Osteocyte (in vitro differentiated cells): Measurements from ENCODE around the gene OXNAD1. TPM values are rescaled to one million over a fixed set of nuclear protein-coding genes. Genes with fewer than 3 reads are reported as not detected.

ENCODE experiments used
- DNase-seq: peaks from one replicate; pipeline ENCODE4 v3.0.0; 2021; ENCODE audit warnings: mixed read lengths; ENCODE audit not compliant: unreplicated experiment; ENCODE audit errors: extremely low spot score
- H3K27ac Mint-ChIP-seq: one replicate; pipeline ENCODE4 v1.8.0; 2021; ENCODE audit warnings: mild to moderate bottlenecking, mixed read lengths; ENCODE audit not compliant: unreplicated experiment
- H3K27me3 Mint-ChIP-seq: one replicate; pipeline ENCODE4 v1.8.0; 2021; ENCODE audit warnings: mixed read lengths; ENCODE audit not compliant: unreplicated experiment
- H3K36me3 Mint-ChIP-seq: one replicate; pipeline ENCODE4 v1.8.0; 2021; ENCODE audit warnings: mixed read lengths; ENCODE audit not compliant: unreplicated experiment
- H3K4me1 Mint-ChIP-seq: one replicate; pipeline ENCODE4 v1.8.0; 2021; ENCODE audit warnings: mixed read lengths; ENCODE audit not compliant: unreplicated experiment
- H3K4me3 Mint-ChIP-seq: one replicate; pipeline ENCODE4 v1.8.0; 2021; ENCODE audit warnings: mild to moderate bottlenecking, moderate library complexity, mixed read lengths; ENCODE audit not compliant: unreplicated experiment
- H3K9me3 Mint-ChIP-seq: one replicate; pipeline ENCODE4 v1.8.0; 2021; ENCODE audit warnings: mixed read lengths; ENCODE audit not compliant: unreplicated experiment
- total RNA-seq: library from RNA; stranded (reverse); gene quantifications from 2 replicates; pipeline ENCODE4 v1.2.1, GENCODE V29; 2021
- TF ChIP-seq, protein P1 (sequence below): fragments of 200-600 bp; sonication (generic); IDR thresholded peaks from 2 replicates; pipeline ENCODE4 v1.5.0; 2021; ENCODE audit warnings: antibody characterized with exemption, mild to moderate bottlenecking, moderate library complexity

The OXNAD1 gene
- total RNA-seq, 1 donor from 2014 or later = 10.8 TPM

DNA sequence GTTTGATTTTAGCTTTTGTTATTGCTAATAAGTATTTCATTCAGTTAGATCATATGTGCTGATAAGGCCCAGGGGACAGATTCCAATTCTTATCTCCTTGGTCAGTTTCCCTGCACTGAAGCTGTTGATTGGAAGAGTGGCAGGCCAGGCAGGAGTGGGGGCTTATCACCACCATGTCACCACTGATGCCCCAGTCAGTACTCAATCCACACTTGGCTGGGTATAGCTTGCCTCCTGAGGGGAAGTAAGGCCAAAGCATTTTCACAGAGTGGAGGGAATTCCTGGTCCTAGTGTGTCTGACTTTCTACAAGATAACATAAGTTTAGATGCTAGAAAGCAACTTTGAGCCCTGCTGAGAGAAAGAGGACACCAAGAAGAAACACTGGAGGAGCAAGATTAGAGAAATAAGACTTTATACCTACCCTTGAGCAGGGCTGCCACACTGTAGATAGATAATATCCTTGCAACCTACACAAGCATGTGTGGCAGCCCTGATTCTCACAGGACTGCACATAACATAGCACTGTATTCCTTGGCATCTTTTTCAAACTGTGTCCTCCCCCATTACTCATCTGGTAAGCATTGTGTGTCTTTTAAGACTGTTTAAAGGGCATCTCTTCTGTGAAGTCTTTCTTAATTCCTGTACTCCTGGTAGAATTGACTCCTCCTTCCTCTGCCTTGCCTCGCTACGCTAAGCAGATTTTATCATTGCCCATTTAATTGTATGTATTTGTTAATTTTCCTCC, 24.3 kb downstream of the OXNAD1 start:
- TF ChIP-seq, protein P1, sequence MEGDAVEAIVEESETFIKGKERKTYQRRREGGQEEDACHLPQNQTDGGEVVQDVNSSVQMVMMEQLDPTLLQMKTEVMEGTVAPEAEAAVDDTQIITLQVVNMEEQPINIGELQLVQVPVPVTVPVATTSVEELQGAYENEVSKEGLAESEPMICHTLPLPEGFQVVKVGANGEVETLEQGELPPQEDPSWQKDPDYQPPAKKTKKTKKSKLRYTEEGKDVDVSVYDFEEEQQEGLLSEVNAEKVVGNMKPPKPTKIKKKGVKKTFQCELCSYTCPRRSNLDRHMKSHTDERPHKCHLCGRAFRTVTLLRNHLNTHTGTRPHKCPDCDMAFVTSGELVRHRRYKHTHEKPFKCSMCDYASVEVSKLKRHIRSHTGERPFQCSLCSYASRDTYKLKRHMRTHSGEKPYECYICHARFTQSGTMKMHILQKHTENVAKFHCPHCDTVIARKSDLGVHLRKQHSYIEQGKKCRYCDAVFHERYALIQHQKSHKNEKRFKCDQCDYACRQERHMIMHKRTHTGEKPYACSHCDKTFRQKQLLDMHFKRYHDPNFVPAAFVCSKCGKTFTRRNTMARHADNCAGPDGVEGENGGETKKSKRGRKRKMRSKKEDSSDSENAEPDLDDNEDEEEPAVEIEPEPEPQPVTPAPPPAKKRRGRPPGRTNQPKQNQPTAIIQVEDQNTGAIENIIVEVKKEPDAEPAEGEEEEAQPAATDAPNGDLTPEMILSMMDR = no peak
- DNase-seq = no peak
- Mint-ChIP-seq H3K9me3 (peaks cover 13% of the 10 kb centered on the region), H3K36me3 (peaks cover 22% of the 10 kb centered on the region), H3K27ac (peak overlapping the region; percentile 12), H3K27me3 (no peaks in the 10 kb centered on the region), H3K4me3 (no peak overlapping the region), H3K4me1 (peaks cover 21% of the 10 kb centered on the region)

GRCh38 chr3:16290007-16290826, 25.2 kb downstream of the OXNAD1 start:
- DNase-seq = no peak
- H3K9me3 Mint-ChIP-seq = peaks cover 13% of the 10 kb centered on the region
- H3K27me3 Mint-ChIP-seq = no peaks in the 10 kb centered on the region
- peaks cover 21% of the 10 kb centered on the region for H3K4me1 Mint-ChIP-seq
- H3K36me3 Mint-ChIP-seq = peaks cover 23% of the 10 kb centered on the region
- TF ChIP-seq, protein P1 = peak; percentile 92
- H3K4me3 Mint-ChIP-seq = no peak overlapping the region
- H3K27ac Mint-ChIP-seq = peak overlapping the region; percentile 65

GRCh38 chr3:16290827-16291196, 25.8 kb downstream of the OXNAD1 start:
- H3K9me3 Mint-ChIP-seq = peaks cover 13% of the 10 kb centered on the region
- no peaks in the 10 kb centered on the region for H3K27me3 Mint-ChIP-seq
- peak overlapping the region; percentile 65 for H3K27ac Mint-ChIP-seq
- no peak for DNase-seq
- TF ChIP-seq, protein P1 = no peak
- H3K4me3 Mint-ChIP-seq = no peak overlapping the region
- H3K36me3 Mint-ChIP-seq = peaks cover 26% of the 10 kb centered on the region
- peaks cover 21% of the 10 kb centered on the region for H3K4me1 Mint-ChIP-seq

DNA sequence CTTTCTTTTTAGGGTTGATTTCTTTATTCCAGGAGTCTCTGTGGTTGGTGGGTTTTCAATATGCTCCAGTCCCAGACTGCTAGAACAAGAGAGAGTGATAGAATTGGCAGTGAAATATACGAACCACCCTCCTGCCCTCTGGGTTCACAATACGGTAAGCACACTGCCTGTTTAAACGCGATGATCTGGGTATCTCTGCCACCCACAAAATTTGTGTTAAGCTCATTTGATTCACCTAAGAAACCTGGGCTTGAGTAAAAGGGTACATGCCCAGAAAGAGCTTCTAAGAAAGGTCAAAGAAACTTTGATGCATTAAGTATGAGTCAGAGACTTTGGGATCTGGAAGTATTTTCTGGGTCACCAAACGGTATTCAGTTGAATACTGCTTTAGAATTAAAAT, 29.8 kb downstream of the OXNAD1 start:
- TF ChIP-seq, protein P1 = no peak
- Mint-ChIP-seq H3K36me3 (peaks cover 51% of the 10 kb centered on the region), H3K9me3 (peaks cover 27% of the 10 kb centered on the region), H3K4me3 (no peak overlapping the region), H3K27ac (no peak overlapping the region), H3K27me3 (no peaks in the 10 kb centered on the region), H3K4me1 (peaks cover 27% of the 10 kb centered on the region)
- no peak for DNase-seq

GRCh38 chr3:16295298-16295890, 30.4 kb downstream of the OXNAD1 start:
- no peak for DNase-seq
- Mint-ChIP-seq H3K9me3 (peaks cover 27% of the 10 kb centered on the region), H3K27me3 (no peaks in the 10 kb centered on the region), H3K36me3 (peaks cover 51% of the 10 kb centered on the region), H3K27ac (no peak overlapping the region), H3K4me3 (no peak overlapping the region), H3K4me1 (peaks cover 24% of the 10 kb centered on the region)
- TF ChIP-seq, protein P1 = no peak
